Skeletal muscle satellite cell (primary cell): ENCODE data around the gene RAG2.
A peak's percentile ranks its signal among the peaks of the same experiment; 100 is the strongest.

Experiments
- H3K27me3 ChIP-seq: 2 replicates; pipeline ENCODE4 v1.7.0; 2013; ENCODE audit warnings: low read length; ENCODE audit not compliant: control insufficient read depth, insufficient read depth
- H3K36me3 ChIP-seq: 2 replicates; pipeline ENCODE4 v1.7.0; 2013; ENCODE audit warnings: mild to moderate bottlenecking, control low read depth, low read length; ENCODE audit not compliant: insufficient read depth
- H3K4me1 ChIP-seq: 2 replicates; pipeline ENCODE4 v1.7.0; 2013; ENCODE audit warnings: low read length; ENCODE audit not compliant: control insufficient read depth, insufficient read depth
- H3K4me2 ChIP-seq: 2 replicates; pipeline ENCODE4 v1.7.0; 2013; ENCODE audit warnings: mild to moderate bottlenecking, low read length
- H3K4me3 ChIP-seq: 2 replicates; pipeline ENCODE4 v1.7.0; 2013; ENCODE audit warnings: low read length
- H3K9ac ChIP-seq: 2 replicates; pipeline ENCODE4 v1.7.0; 2013; ENCODE audit warnings: mild to moderate bottlenecking, low read depth, low read length, moderate library complexity
- H3K9me3 ChIP-seq: replicated peaks from 2 replicates; pipeline ENCODE4 v1.7.0; 2013; ENCODE audit warnings: mild to moderate bottlenecking, control low read depth, low read length

RAG2 gene

DNA sequence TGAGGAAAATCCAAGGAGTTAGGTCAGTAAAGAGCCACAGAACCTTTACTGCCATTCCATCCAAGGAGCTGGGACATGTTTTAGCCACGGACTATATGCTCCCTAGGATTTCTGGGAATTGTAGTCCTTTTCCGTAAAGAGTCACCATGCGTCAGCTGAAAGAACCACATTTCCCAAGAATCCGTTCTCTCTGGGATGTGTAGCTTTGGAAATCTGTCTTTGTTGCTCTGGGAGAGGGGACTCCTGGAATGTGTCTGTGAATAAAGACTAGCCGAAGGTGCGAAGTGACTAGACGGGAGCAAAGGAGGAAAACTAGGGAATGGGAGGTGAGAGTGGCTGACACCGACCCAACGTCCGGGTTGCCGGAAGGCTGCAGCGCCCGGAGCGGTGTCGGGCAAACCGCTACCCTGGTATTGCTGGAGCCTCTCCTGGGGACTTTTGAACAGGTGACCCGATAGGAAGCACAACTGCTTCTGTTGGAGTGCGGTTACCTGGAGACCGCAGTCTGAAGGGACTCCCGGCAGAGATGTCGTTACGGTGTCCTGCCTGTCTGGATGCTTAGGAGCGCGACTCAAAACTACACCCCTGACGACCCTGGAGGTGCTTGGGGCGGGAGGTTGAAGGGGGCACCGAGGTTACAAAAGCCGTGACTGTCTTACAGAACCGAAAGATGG lies 3.6 kb downstream of the RAG2 start, which contains the start of gene IFTAP:
IFTAP (plus strand) TSS at position 187 of the 674 bp plus-strand sequence. CDS start 15,602 bp downstream, outside the sequence.
- H3K9ac ChIP-seq: peak within 1 kb of the TSS; percentile 76
- peaks cover 21% of the 10 kb centered on the region for H3K27me3 ChIP-seq
- H3K36me3 ChIP-seq: no peaks in the 10 kb centered on the region
- H3K4me3 ChIP-seq: peak within 1 kb of the TSS; percentile 82
- H3K4me2 ChIP-seq: peak within 1 kb of the TSS; percentile 83
- H3K9me3 ChIP-seq: no peaks in the 10 kb centered on the region
- peaks cover 6% of the 10 kb centered on the region for H3K4me1 ChIP-seq

DNA sequence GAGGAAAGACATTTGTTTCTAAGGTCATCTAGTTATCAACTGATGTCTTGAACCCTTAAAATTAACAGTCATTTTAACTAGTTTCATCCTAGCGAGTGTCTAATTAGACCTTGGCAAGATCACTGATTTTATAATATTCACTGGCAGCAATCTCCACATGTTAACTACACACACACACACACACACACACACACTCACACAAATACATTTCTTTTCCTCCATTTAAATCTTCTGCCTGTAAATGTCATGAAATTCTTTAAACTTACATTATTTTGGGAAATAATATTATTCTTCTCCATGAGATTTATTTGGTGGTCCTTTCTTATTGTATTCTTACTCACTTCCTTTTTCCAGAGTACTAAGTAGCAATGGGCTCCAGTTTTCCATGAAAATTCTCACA lies 6.6 kb downstream of the RAG2 start:
- Histone ChIP-seq H3K9me3 (no peaks in the 10 kb centered on the region), H3K9ac (no peak overlapping the region), H3K4me2 (no peak overlapping the region), H3K4me1 (peaks cover 6% of the 10 kb centered on the region), H3K27me3 (peaks cover 47% of the 10 kb centered on the region), H3K4me3 (no peak overlapping the region), H3K36me3 (no peaks in the 10 kb centered on the region)

DNA sequence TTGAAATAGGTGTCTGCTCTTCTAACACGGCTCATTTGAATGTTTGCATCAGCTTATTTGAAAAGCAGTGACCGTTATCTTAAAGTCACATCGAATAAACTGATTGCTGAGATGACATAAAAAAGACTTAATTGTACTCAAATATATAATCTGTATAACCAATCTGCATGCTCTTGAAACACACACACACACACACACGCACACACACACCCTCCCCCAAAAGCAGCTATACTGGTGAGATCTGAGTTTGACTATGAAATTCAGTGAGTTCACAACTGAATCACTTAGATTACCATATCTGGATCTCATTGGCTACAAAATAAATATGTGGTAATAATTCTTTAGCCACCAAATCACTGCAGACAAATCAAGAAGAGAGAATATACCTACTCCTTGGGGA lies 7.5 kb downstream of the RAG2 start:
- peaks cover 6% of the 10 kb centered on the region for H3K4me1 ChIP-seq
- no peak overlapping the region for H3K9ac ChIP-seq
- H3K4me3 ChIP-seq: no peak overlapping the region
- no peak overlapping the region for H3K4me2 ChIP-seq
- H3K27me3 ChIP-seq: peaks cover 51% of the 10 kb centered on the region
- no peaks in the 10 kb centered on the region for H3K9me3 ChIP-seq
- H3K36me3 ChIP-seq: no peaks in the 10 kb centered on the region

DNA sequence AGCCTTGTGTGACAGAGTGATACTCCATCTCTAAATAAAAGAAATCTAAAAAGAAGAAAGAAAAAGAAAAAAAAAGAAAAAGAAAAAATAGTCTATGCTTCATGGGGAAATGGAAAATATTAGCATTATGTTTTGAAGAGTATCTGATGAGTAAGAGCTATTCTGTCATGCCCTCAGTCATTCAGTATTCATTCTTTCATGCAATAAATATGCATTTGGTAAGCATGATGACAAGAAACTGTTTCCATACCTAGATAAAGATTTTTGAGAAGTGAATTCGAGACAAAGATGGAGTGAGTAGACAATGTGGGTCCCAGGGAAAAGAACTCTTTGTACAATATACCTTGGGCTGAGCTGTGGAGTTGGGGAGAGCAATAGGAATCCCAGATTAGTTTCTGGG lies 9.9 kb downstream of the RAG2 start:
- no peaks in the 10 kb centered on the region for H3K36me3 ChIP-seq
- H3K9ac ChIP-seq: no peak overlapping the region
- no peaks in the 10 kb centered on the region for H3K9me3 ChIP-seq
- no peaks in the 10 kb centered on the region for H3K4me1 ChIP-seq
- no peak overlapping the region for H3K4me3 ChIP-seq
- H3K4me2 ChIP-seq: no peak overlapping the region
- peaks cover 69% of the 10 kb centered on the region for H3K27me3 ChIP-seq

DNA sequence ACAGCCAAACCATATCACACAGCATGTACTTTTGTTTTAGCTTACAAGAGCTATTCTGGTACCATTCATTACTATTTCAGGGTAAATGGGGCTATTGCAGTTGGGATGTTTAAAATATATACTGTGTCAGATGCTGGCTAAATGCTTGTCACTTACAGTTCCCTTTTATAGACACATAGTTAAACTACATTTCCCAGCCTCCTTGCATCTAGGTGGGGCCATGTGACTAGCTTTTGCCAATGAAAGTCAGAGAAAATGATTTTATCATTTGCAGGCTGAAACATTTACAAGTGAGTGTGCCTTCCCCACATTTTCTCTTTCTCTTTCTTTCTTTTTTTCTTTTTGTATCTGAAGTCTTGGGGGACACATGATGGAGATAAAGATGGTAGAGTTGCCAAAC lies 11.5 kb downstream of the RAG2 start:
- H3K4me3 ChIP-seq: no peak overlapping the region
- no peak overlapping the region for H3K9ac ChIP-seq
- H3K27me3 ChIP-seq: peaks cover 69% of the 10 kb centered on the region
- H3K4me1 ChIP-seq: no peaks in the 10 kb centered on the region
- H3K4me2 ChIP-seq: no peak overlapping the region
- no peaks in the 10 kb centered on the region for H3K36me3 ChIP-seq
- H3K9me3 ChIP-seq: no peaks in the 10 kb centered on the region

DNA sequence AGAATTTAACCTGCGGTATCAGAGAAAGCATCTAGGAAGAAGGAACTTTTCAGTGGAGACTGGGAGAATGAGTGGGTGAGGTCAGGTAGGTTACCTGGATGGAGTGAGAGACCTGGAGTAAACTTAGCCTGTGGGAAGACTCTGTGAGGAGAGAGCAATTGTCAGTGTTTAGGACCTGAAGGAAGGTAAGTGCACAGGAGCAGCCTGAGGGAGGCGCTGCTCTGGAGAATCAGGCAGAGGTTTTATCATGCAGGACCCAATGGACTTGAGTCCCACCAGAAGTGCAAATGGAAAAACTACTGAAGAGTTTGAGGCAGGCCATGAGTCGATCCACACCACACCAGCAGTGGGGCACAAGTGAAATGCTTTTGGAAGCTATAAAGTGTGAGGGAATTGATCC lies 14.4 kb downstream of the RAG2 start:
- Histone ChIP-seq H3K9ac (no peak overlapping the region), H3K27me3 (peaks cover 43% of the 10 kb centered on the region), H3K4me1 (no peaks in the 10 kb centered on the region), H3K36me3 (no peaks in the 10 kb centered on the region), H3K9me3 (no peaks in the 10 kb centered on the region), H3K4me3 (no peak overlapping the region), H3K4me2 (no peak overlapping the region)

DNA sequence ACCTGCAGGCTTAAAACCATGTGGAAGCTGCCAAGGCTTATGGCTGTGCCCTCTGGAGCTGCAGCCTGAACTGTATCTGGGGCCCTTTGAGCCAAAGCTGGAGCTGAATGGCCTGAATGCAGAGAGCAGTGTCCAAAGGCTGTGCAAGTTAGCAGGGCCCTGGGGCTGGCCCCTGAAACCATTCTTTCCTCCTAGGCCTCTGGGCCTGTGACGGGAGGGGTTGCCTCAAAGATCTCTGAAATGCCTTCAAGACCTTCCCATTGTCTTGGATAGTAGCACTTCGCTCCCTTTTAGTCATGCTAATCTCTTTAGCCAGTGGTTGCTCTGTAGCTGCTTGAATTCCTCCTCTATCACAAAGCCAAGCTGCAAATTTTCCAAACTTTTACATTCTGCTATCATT lies 16.5 kb downstream of the RAG2 start:
- Histone ChIP-seq H3K9me3 (no peaks in the 10 kb centered on the region), H3K27me3 (peaks cover 32% of the 10 kb centered on the region), H3K9ac (no peak overlapping the region), H3K4me1 (no peaks in the 10 kb centered on the region), H3K4me3 (no peak overlapping the region), H3K4me2 (no peak overlapping the region), H3K36me3 (no peaks in the 10 kb centered on the region)

DNA sequence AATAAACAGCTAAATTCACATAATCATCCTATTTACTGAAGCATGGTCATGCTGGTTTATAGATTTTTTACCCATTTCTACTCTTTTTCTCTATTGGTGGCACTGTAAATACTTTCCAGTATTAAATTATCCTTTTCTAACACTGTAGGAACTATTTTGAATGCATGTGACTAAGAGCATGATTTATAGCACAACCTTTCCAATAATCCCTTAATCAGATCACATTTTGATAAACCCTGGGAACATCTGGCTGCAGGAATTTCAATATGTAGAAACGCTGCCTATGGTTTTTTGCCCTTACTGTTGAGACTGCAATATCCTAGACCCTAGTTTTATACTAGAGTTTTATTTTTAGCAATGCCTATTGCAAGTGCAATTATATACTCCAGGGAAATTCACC lies 19.6 kb downstream of the RAG2 start:
- Histone ChIP-seq H3K9ac (no peak overlapping the region), H3K27me3 (peaks cover 29% of the 10 kb centered on the region), H3K36me3 (no peaks in the 10 kb centered on the region), H3K4me1 (no peaks in the 10 kb centered on the region), H3K9me3 (no peaks in the 10 kb centered on the region), H3K4me3 (no peak overlapping the region), H3K4me2 (no peak overlapping the region)

DNA sequence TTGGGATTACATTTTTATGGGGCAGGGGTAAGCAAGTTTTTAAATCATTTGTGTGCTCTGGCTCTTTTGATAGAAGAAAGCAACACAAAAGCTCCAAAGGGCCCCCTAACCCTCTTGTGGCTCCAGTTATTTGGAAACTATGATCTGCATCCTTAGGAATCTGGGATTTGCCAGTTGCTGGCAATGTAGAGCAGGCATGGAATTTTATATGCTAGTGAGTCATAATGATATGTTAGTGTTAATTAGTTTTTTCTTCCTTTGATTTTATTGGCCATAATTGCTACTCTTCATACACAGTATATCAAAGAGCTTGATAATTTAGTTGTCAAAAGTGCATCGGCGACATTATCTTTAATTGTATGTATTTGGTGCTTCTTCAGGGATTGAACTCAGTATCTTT lies 20.2 kb downstream of the RAG2 start:
- H3K4me2 ChIP-seq: no peak overlapping the region
- H3K9ac ChIP-seq: no peak overlapping the region
- no peak overlapping the region for H3K4me3 ChIP-seq
- H3K36me3 ChIP-seq: no peaks in the 10 kb centered on the region
- no peaks in the 10 kb centered on the region for H3K9me3 ChIP-seq
- H3K27me3 ChIP-seq: peaks cover 28% of the 10 kb centered on the region
- H3K4me1 ChIP-seq: no peaks in the 10 kb centered on the region

DNA sequence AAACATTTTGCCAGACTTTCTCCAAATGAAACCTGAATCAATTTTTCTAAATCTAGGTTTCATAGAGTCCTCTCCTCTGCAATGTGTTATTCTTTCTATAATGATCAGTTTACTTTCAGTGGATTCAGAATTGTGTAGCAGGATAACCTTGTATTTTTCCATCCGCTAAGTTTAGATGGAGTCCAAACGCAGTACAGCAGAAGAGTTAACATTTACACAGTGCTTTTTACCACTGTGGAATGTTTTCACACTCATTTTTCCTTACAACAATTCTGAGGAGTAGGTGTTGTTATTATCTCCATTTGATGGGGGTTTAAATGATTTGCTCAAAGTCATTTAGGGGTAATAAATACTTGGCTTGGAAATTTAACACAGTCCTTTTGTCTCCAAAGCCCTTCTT lies 20.7 kb downstream of the RAG2 start:
- Histone ChIP-seq H3K9me3 (no peaks in the 10 kb centered on the region), H3K4me1 (no peaks in the 10 kb centered on the region), H3K4me3 (no peak overlapping the region), H3K36me3 (no peaks in the 10 kb centered on the region), H3K27me3 (peaks cover 31% of the 10 kb centered on the region), H3K4me2 (no peak overlapping the region), H3K9ac (no peak overlapping the region)

DNA sequence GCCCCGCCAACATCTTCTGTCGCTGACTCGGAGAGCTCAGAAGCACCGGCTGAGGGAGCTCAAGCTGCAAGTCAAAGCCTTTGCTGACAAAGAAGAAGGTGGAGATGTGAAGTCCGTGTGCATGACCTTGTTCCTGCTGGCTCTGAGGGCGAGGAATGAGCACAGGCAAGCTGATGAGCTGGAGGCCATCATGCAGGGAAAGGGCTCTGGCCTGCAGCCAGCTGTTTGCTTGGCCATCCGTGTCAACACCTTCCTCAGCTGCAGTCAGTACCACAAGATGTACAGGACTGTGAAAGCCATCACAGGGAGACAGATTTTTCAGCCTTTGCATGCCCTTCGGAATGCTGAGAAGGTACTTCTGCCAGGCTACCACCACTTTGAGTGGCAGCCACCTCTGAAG lies 23.6 kb downstream of the RAG2 start:
- no peak overlapping the region for H3K4me2 ChIP-seq
- no peak overlapping the region for H3K4me3 ChIP-seq
- H3K4me1 ChIP-seq: no peaks in the 10 kb centered on the region
- no peak overlapping the region for H3K9ac ChIP-seq
- no peaks in the 10 kb centered on the region for H3K9me3 ChIP-seq
- peaks cover 56% of the 10 kb centered on the region for H3K27me3 ChIP-seq
- H3K36me3 ChIP-seq: no peaks in the 10 kb centered on the region

DNA sequence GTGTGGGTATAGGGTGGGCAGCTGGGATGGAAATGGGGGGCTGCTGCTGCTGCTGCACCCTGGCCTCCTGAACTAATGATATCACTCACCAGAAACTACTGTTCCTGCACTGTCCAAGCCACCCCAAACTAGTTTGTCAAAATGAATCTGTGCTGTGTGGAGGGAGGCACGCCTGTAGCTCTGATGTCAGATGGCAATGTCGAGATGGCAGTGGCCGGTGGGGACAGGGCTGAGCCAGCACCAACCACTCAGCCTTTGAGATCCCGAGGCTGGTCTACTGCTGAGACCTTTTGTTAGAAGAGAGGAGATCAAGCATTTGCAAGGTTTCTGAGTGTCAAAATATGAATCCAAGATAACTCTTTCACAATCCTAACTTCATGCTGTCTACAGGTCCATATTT lies 28.9 kb downstream of the RAG2 start:
- H3K4me1 ChIP-seq: no peaks in the 10 kb centered on the region
- no peak overlapping the region for H3K9ac ChIP-seq
- H3K4me3 ChIP-seq: no peak overlapping the region
- H3K36me3 ChIP-seq: no peaks in the 10 kb centered on the region
- no peaks in the 10 kb centered on the region for H3K9me3 ChIP-seq
- H3K4me2 ChIP-seq: no peak overlapping the region
- H3K27me3 ChIP-seq: peaks cover 80% of the 10 kb centered on the region
